Activated naive CD8-positive, alpha-beta T cell treated with anti-CD3 and anti-CD28 coated beads, Interleukin-2, amount 10 ng/mL, durations not matched to agents 7 days and 5 days (primary cell): ENCODE measurements around the gene WHRN. TPM values are rescaled to one million over a fixed set of nuclear protein-coding genes. Genes with fewer than 3 reads are reported as not detected.

Experiments
- ATAC-seq: fragments of 150-1000 bp; cut with Tn5 transposase; one replicate; pipeline ENCODE4 v1.10.0; 2021; ENCODE audit warnings: low read depth, moderate library complexity
- POLR2A ChIA-PET: fragments of 350-600 bp; sonication (Branson Sonifier 250); formaldehyde crosslinking; loops from one replicate; lab custom pipeline; 2021; ENCODE audit warnings: antibody characterized with exemption; lab: Charles Lee
- DNase-seq: peaks from one replicate; pipeline ENCODE4 v3.0.0; 2021
- H3K27ac Mint-ChIP-seq: one replicate; pipeline ENCODE4 v1.8.0; 2022; ENCODE audit warnings: mild to moderate bottlenecking, mixed read lengths
- H3K27me3 Mint-ChIP-seq: one replicate; pipeline ENCODE4 v1.8.0; 2022; ENCODE audit warnings: mild to moderate bottlenecking, moderate library complexity, mixed read lengths
- H3K36me3 Mint-ChIP-seq: one replicate; pipeline ENCODE4 v1.8.0; 2021; ENCODE audit warnings: mild to moderate bottlenecking, mixed read lengths
- H3K4me1 Mint-ChIP-seq: one replicate; pipeline ENCODE4 v1.8.0; 2021; ENCODE audit warnings: mixed read lengths
- H3K4me3 Mint-ChIP-seq: one replicate; pipeline ENCODE4 v1.8.0; 2022; ENCODE audit warnings: mild to moderate bottlenecking, moderate library complexity, mixed read lengths
- H3K9me3 Mint-ChIP-seq: one replicate; pipeline ENCODE4 v1.8.0; 2021; ENCODE audit warnings: mixed read lengths
- total RNA-seq, 2 experiments: library from RNA; stranded (reverse); gene quantifications; one replicate each; pipeline ENCODE4 v1.2.3, GENCODE V29; 2021

The WHRN gene
- total RNA-seq, 2 experiments from 2014 or later, result 10.5 TPM

GRCh38 chr9:114373960-114374730 is 131.1 kb downstream of the WHRN start:
- POLR2A ChIA-PET, result interaction anchor here (1.0 to 15.1 kb wide), 5 partner anchors 11 to 213 kb away, joined by 3 to 637 read pairs (median 8); partner anchors contain the start of genes AKNA and ATP6V1G1
- H3K36me3 Mint-ChIP-seq, result peaks cover 58% of the 10 kb centered on the region
- no peaks in the 10 kb centered on the region for H3K9me3 Mint-ChIP-seq
- no peaks in the 10 kb centered on the region for H3K27me3 Mint-ChIP-seq
- H3K4me3 Mint-ChIP-seq, result peak overlapping the region; percentile 60
- H3K27ac Mint-ChIP-seq, result peak overlapping the region; percentile 87
- H3K4me1 Mint-ChIP-seq, result peaks cover 81% of the 10 kb centered on the region
- ATAC-seq, result no peak
- DNase-seq, result no peak

- H3K4me1 Mint-ChIP-seq, result peaks cover 79% of the 10 kb centered on the region
- no peaks in the 10 kb centered on the region for H3K9me3 Mint-ChIP-seq
- POLR2A ChIA-PET, result interaction anchor here (0.6 to 15.1 kb wide), 10 partner anchors 10 to 36 kb away, joined by 3 to 637 read pairs (median 3); partner anchors contain the start of gene AKNA
- DNase-seq (peak; percentile 80), ATAC-seq (peak; percentile 86)
- H3K27me3 Mint-ChIP-seq, result no peaks in the 10 kb centered on the region
- H3K4me3 Mint-ChIP-seq, result peak overlapping the region; percentile 83
- H3K36me3 Mint-ChIP-seq, result peaks cover 53% of the 10 kb centered on the region
- H3K27ac Mint-ChIP-seq, result peak overlapping the region; percentile 87
Observed at GRCh38 chr9:114372921-114373448, 132.3 kb downstream of the WHRN start.

GRCh38 chr9:114371973-114372917 is 133.0 kb downstream of the WHRN start:
- DNase-seq (peak; percentile 64), ATAC-seq (peak; percentile 47)
- H3K27ac Mint-ChIP-seq, result peak overlapping the region; percentile 87
- peaks cover 53% of the 10 kb centered on the region for H3K36me3 Mint-ChIP-seq
- POLR2A ChIA-PET, result interaction anchor here (0.6 to 15.1 kb wide), 16 partner anchors 9 to 217 kb away, joined by 3 to 637 read pairs (median 4); partner anchors contain the start of gene AKNA
- H3K4me3 Mint-ChIP-seq, result peak overlapping the region; percentile 83
- H3K9me3 Mint-ChIP-seq, result no peaks in the 10 kb centered on the region
- peaks cover 79% of the 10 kb centered on the region for H3K4me1 Mint-ChIP-seq
- no peaks in the 10 kb centered on the region for H3K27me3 Mint-ChIP-seq

GRCh38 chr9:114371343-114371944 is 133.8 kb downstream of the WHRN start:
- Mint-ChIP-seq H3K27me3 (no peaks in the 10 kb centered on the region), H3K4me1 (peaks cover 80% of the 10 kb centered on the region), H3K36me3 (peaks cover 55% of the 10 kb centered on the region), H3K9me3 (no peaks in the 10 kb centered on the region), H3K27ac (peak overlapping the region; percentile 87), H3K4me3 (peak overlapping the region; percentile 83)
- ATAC-seq, result no peak
- POLR2A ChIA-PET, result interaction anchor here (0.5 to 15.1 kb wide), 12 partner anchors 8 to 1250 kb away, joined by 3 to 637 read pairs (median 5); partner anchors contain the start of gene AKNA
- DNase-seq, result no peak

GRCh38 chr9:114370968-114371320 is 134.3 kb downstream of the WHRN start:
- peak overlapping the region; percentile 83 for H3K4me3 Mint-ChIP-seq
- peak overlapping the region; percentile 87 for H3K27ac Mint-ChIP-seq
- POLR2A ChIA-PET, result interaction anchor here (0.5 to 15.1 kb wide), 7 partner anchors 9 to 1249 kb away, joined by 4 to 637 read pairs (median 5); partner anchors contain the start of gene AKNA
- no peaks in the 10 kb centered on the region for H3K9me3 Mint-ChIP-seq
- H3K27me3 Mint-ChIP-seq, result no peaks in the 10 kb centered on the region
- ATAC-seq, result no peak
- no peak for DNase-seq
- peaks cover 83% of the 10 kb centered on the region for H3K4me1 Mint-ChIP-seq
- H3K36me3 Mint-ChIP-seq, result peaks cover 57% of the 10 kb centered on the region

- Mint-ChIP-seq H3K4me3 (peak overlapping the region; percentile 52), H3K36me3 (peaks cover 57% of the 10 kb centered on the region), H3K9me3 (no peaks in the 10 kb centered on the region), H3K27ac (peak overlapping the region; percentile 87), H3K4me1 (peaks cover 82% of the 10 kb centered on the region), H3K27me3 (no peaks in the 10 kb centered on the region)
- POLR2A ChIA-PET, result interaction anchor here (0.9 to 15.1 kb wide), 5 partner anchors 8 to 30 kb away, joined by 4 to 637 read pairs (median 6); partner anchors contain the start of gene AKNA
- no peak for DNase-seq
- ATAC-seq, result no peak
Observed at GRCh38 chr9:114370251-114370967, 134.9 kb downstream of the WHRN start.

GRCh38 chr9:114369216-114370130 is 135.8 kb downstream of the WHRN start:
- DNase-seq, result no peak
- Mint-ChIP-seq H3K27ac (peak overlapping the region; percentile 87), H3K36me3 (peaks cover 57% of the 10 kb centered on the region), H3K4me3 (peak overlapping the region; percentile 51), H3K4me1 (peaks cover 80% of the 10 kb centered on the region), H3K9me3 (no peaks in the 10 kb centered on the region), H3K27me3 (no peaks in the 10 kb centered on the region)
- ATAC-seq, result no peak
- POLR2A ChIA-PET, result interaction anchor here (1.0 to 15.1 kb wide), 2 partner anchors 8 to 16 kb away, joined by 3 to 637 read pairs; partner anchors contain the start of gene AKNA

- Mint-ChIP-seq H3K36me3 (peaks cover 63% of the 10 kb centered on the region), H3K4me1 (peaks cover 81% of the 10 kb centered on the region), H3K27me3 (no peaks in the 10 kb centered on the region), H3K27ac (peak overlapping the region; percentile 96), H3K4me3 (peak overlapping the region; percentile 74), H3K9me3 (no peaks in the 10 kb centered on the region)
- no peak for DNase-seq
- POLR2A ChIA-PET, result interaction anchor here (1.0 to 15.1 kb wide), 8 partner anchors 8 to 38 kb away, joined by 3 to 637 read pairs (median 4); partner anchors contain the start of gene AKNA
- ATAC-seq, result no peak
Observed at GRCh38 chr9:114367772-114368569, 137.3 kb downstream of the WHRN start.

GRCh38 chr9:114367366-114367765 is 137.9 kb downstream of the WHRN start:
- POLR2A ChIA-PET, result interaction anchor here (1.0 to 15.1 kb wide), 8 partner anchors 9 to 38 kb away, joined by 3 to 637 read pairs (median 4); partner anchors contain the start of gene AKNA
- Mint-ChIP-seq H3K27ac (peak overlapping the region; percentile 96), H3K4me3 (peak overlapping the region; percentile 74), H3K36me3 (peaks cover 65% of the 10 kb centered on the region), H3K4me1 (peaks cover 80% of the 10 kb centered on the region), H3K9me3 (no peaks in the 10 kb centered on the region), H3K27me3 (no peaks in the 10 kb centered on the region)
- DNase-seq (no peak), ATAC-seq (no peak)

GRCh38 chr9:114366334-114367128 is 138.7 kb downstream of the WHRN start:
- H3K27ac Mint-ChIP-seq, result peak overlapping the region; percentile 96
- ATAC-seq (peak; percentile 47), DNase-seq (no peak)
- no peaks in the 10 kb centered on the region for H3K9me3 Mint-ChIP-seq
- POLR2A ChIA-PET, result interaction anchor here (1.0 to 15.1 kb wide), 3 partner anchors 15 to 19 kb away, joined by 3 to 637 read pairs (median 4); partner anchors contain the start of gene AKNA
- H3K36me3 Mint-ChIP-seq, result peaks cover 62% of the 10 kb centered on the region
- H3K27me3 Mint-ChIP-seq, result no peaks in the 10 kb centered on the region
- H3K4me3 Mint-ChIP-seq, result peak overlapping the region; percentile 74
- H3K4me1 Mint-ChIP-seq, result peaks cover 78% of the 10 kb centered on the region
